ENCODE results near the gene ZNF429. TPM values are rescaled to one million over a fixed set of nuclear protein-coding genes. Genes with fewer than 3 reads are reported as not detected.
"Not testable (repeated sequence)": the region's sequence is repeated elsewhere in the genome, so short reads cannot be mapped to it uniquely, and the experiment has no call there.

ZNF429 gene
- total and polyA plus RNA-seq, 2 experiments from 2014 or later: 12.8 to 19.9 TPM

DNA sequence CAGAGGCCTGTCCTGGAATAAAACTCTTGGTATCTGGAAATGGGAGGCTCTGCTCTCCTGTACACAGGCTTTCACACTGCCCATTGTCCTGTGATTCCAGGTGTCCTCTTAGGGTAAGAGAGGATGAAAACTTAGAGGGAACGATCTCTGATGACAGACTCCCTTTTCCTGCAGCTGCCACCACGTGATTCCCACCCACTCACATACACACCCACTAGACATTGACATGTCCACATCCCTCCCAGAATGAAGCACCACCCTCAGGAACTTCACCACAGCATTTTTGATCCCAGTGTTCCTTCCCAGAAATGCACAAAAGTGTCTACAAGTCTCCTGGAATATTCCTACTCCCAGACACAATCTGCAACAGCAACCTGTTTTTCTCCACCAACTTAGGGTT is 8.2 kb downstream of the ZNF429 start:
- no peaks in the 10 kb centered on the region for H4K20me1 ChIP-seq (ENCODE audit: insufficient read depth, poor library complexity, severe bottlenecking)
- peaks cover 26% of the 10 kb centered on the region for H3K9me3 ChIP-seq (ENCODE audit: low read depth)
- TF ChIP-seq, protein P1, sequence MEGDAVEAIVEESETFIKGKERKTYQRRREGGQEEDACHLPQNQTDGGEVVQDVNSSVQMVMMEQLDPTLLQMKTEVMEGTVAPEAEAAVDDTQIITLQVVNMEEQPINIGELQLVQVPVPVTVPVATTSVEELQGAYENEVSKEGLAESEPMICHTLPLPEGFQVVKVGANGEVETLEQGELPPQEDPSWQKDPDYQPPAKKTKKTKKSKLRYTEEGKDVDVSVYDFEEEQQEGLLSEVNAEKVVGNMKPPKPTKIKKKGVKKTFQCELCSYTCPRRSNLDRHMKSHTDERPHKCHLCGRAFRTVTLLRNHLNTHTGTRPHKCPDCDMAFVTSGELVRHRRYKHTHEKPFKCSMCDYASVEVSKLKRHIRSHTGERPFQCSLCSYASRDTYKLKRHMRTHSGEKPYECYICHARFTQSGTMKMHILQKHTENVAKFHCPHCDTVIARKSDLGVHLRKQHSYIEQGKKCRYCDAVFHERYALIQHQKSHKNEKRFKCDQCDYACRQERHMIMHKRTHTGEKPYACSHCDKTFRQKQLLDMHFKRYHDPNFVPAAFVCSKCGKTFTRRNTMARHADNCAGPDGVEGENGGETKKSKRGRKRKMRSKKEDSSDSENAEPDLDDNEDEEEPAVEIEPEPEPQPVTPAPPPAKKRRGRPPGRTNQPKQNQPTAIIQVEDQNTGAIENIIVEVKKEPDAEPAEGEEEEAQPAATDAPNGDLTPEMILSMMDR (IDR thresholded peaks at IDR 0.05; ENCODE audit: poor library complexity): no peak
- TF ChIP-seq EZH2phosphoT487 (IDR thresholded peaks at IDR 0.05; ENCODE audit: low read depth, severe bottlenecking, unreplicated experiment) (no peak), EZH2 (IDR thresholded peaks at IDR 0.05; ENCODE audit: borderline replicate concordance) (no peak)

DNA sequence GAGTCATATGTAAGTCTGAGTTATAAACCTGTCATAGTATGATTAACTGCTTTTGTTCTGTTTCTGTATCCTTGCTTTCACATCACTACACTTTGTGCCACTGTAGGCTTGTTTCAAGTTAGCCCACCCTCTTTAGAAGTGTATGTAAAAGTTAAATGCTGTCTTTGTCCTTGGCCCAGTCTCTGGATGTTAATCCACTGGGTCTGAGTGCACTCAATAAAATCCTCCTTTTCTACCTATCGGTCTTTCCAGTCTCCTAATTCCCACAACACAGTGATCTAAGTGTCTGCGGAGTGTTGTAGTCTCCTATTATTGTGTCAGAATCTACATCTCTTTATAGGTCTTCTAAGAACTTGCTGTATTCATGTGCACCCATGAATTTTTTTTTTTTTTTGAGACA is 14.1 kb downstream of the ZNF429 start:
- H3K4me3 ChIP-seq: no peak overlapping the region
- H3K4me1 ChIP-seq (ENCODE audit: insufficient read depth): no peaks in the 10 kb centered on the region
- peaks cover 66% of the 10 kb centered on the region for H3K9me3 ChIP-seq (ENCODE audit: low read depth)
- H3K9me2 ChIP-seq (replicated peaks; ENCODE audit: insufficient read depth): no peaks in the 10 kb centered on the region
- TF ChIP-seq EZH2phosphoT487 (IDR thresholded peaks at IDR 0.05; ENCODE audit: low read depth, severe bottlenecking, unreplicated experiment): no peak
- no peak for TF ChIP-seq EZH2 (IDR thresholded peaks at IDR 0.05; ENCODE audit: borderline replicate concordance)
- TF ChIP-seq, protein P1 (IDR thresholded peaks at IDR 0.05; ENCODE audit: poor library complexity): no peak
- H3K4me2 ChIP-seq: no peak overlapping the region
- DNase-seq (ENCODE audit: low spot score): no peak
- peaks cover 10% of the 10 kb centered on the region for H3K36me3 ChIP-seq (replicated peaks; ENCODE audit: insufficient read depth, low read depth)
- 100% methylated on average over 2 of the region's 2 CpGs for WGBS (ENCODE audit: low lambda C conversion rate, missing lambda C conversion rate)
- no peaks in the 10 kb centered on the region for H4K20me1 ChIP-seq (ENCODE audit: insufficient read depth, poor library complexity, severe bottlenecking)
- peaks cover 85% of the 10 kb centered on the region for H3K79me2 ChIP-seq
- no peak overlapping the region for H2AFZ ChIP-seq
- H3K27me3 ChIP-seq: no peaks in the 10 kb centered on the region
- H3K27ac ChIP-seq: no peak overlapping the region

More for the DNA sequence above, 8.2 kb downstream of the ZNF429 start:
- no peaks in the 10 kb centered on the region for H3K9me2 ChIP-seq (replicated peaks; ENCODE audit: insufficient read depth)
- no peaks in the 10 kb centered on the region for H3K36me3 ChIP-seq (replicated peaks; ENCODE audit: insufficient read depth, low read depth)
- no peak overlapping the region for H2AFZ ChIP-seq
- H3K4me2 ChIP-seq: no peak overlapping the region
- WGBS (ENCODE audit: low lambda C conversion rate, missing lambda C conversion rate): 92% methylated on average over 2 of the region's 2 CpGs
- peaks cover 65% of the 10 kb centered on the region for H3K79me2 ChIP-seq
- H3K4me3 ChIP-seq: no peak overlapping the region
- H3K27ac ChIP-seq: no peak overlapping the region
- no peaks in the 10 kb centered on the region for H3K27me3 ChIP-seq
- H3K4me1 ChIP-seq (ENCODE audit: insufficient read depth): no peaks in the 10 kb centered on the region
- DNase-seq (ENCODE audit: low spot score): no peak

DNA sequence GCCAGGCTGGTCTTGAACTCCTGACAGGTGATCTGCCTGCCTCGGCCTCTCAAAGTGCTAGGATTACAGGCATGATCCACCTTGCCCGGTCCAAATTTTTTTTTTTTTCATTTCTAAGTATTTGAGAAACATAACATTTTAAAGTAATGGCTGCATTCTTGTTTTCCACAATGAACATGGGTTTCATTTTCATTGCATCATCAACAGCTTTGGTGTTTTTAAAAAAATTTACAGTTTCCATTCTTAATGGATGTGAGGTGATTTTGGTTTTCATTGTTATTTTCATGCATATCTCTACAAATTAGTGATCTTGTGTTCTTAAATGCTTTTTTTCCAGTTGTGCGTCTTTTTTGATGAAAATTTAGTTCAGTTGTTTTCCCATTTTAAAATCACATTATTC is 27.5 kb downstream of the ZNF429 start:
- Histone ChIP-seq H3K27ac (no peak overlapping the region), H3K4me1 (ENCODE audit: insufficient read depth) (no peaks in the 10 kb centered on the region), H3K4me2 (no peak overlapping the region), H3K79me2 (no peaks in the 10 kb centered on the region), H3K4me3 (no peak overlapping the region), H3K9me2 (replicated peaks; ENCODE audit: insufficient read depth) (no peaks in the 10 kb centered on the region), H4K20me1 (ENCODE audit: insufficient read depth, poor library complexity, severe bottlenecking) (no peaks in the 10 kb centered on the region), H3K27me3 (no peaks in the 10 kb centered on the region), H3K36me3 (replicated peaks; ENCODE audit: insufficient read depth, low read depth) (peaks cover 29% of the 10 kb centered on the region), H3K9me3 (ENCODE audit: low read depth) (peaks cover 56% of the 10 kb centered on the region), H2AFZ (no peak overlapping the region)
- 98% methylated on average over 3 of the region's 3 CpGs for WGBS (ENCODE audit: low lambda C conversion rate, missing lambda C conversion rate)
- no peak for TF ChIP-seq EZH2phosphoT487 (IDR thresholded peaks at IDR 0.05; ENCODE audit: low read depth, severe bottlenecking, unreplicated experiment)
- TF ChIP-seq, protein P1 (IDR thresholded peaks at IDR 0.05; ENCODE audit: poor library complexity): no peak
- TF ChIP-seq EZH2 (IDR thresholded peaks at IDR 0.05; ENCODE audit: borderline replicate concordance): no peak
- DNase-seq (ENCODE audit: low spot score): no peak

DNA sequence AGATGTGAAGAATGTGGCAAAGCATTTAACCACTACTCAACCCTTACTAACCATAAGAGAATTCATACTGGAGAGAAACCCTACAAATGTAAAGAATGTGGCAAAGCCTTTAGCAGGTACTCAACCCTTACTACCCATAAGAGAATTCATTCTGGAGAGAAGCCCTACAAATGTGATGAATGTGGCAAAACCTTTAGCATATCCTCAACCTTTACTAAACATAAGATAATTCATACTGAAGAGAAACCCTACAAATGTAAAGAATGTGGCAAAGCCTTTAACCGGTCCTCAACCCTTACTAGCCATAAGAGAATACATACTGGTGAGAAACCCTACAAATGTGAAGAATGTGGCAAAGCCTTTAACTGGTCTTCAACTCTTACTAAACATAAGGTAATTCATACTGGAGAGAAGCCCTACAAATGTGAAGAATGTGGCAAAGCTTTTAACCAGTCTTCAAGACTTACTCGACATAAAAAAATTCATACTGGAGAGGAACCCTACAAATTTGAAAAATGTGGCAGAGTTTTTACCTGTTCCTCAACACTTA is 31.4 kb downstream of the ZNF429 start:
- not testable (repeated sequence) for H4K20me1 ChIP-seq (ENCODE audit: insufficient read depth, poor library complexity, severe bottlenecking); DNase-seq (ENCODE audit: low spot score); H3K4me2 ChIP-seq; H3K79me2 ChIP-seq; H3K4me1 ChIP-seq (ENCODE audit: insufficient read depth); H2AFZ ChIP-seq; H3K27ac ChIP-seq; H3K27me3 ChIP-seq; H3K9me2 ChIP-seq (replicated peaks; ENCODE audit: insufficient read depth)
- 96% methylated on average over 2 of the region's 2 CpGs for WGBS (ENCODE audit: low lambda C conversion rate, missing lambda C conversion rate)
- Histone ChIP-seq H3K36me3 (replicated peaks; ENCODE audit: insufficient read depth, low read depth) (peaks cover 20% of the 10 kb centered on the region), H3K9me3 (ENCODE audit: low read depth) (peaks cover 50% of the 10 kb centered on the region), H3K4me3 (peak overlapping the region; percentile 13)

Data from hepatocyte (in vitro differentiated cells).